ENCODE data around the gene LRRC32.

LRRC32 gene

DNA sequence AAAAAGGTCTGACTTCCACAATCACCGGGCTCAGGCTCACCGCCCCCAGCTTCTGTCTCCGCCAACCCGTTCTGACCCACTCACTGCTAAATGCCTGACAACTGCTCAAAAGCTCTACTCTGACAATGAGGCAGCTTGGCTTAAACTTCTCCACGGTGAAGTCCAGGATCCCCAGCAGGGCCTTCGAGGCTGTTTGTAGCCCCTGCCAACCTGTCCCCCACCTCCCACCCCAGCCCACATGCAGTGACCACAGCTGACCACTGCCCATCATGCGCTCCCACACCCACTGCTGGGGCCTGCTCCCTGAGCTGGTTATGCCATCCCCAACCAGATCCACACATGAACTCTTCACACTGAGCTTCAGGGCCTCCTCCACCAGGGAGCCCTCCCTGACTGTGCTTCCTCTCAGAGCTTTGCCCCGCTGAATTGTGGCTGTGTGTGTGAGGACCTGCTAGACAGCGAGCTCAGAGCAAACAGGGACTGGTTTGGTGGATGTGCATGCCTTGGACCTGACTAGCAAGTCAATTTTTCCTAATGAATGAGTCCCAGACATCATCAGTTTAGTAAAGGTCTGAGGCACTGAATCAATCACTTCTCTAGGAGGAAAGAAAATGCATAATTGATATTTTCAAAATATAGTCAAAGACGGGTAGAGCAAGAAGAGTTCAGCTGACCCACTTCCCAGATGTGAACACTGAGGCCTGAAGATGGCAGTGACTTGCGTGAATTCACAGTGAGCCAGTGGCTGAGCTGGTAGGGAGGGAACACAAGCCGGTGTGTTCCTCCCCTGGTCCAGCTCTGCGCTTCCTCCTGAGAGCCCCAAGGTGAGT is 7.7 kb downstream of the LRRC32 start:
- no peak for DNase-seq

DNA sequence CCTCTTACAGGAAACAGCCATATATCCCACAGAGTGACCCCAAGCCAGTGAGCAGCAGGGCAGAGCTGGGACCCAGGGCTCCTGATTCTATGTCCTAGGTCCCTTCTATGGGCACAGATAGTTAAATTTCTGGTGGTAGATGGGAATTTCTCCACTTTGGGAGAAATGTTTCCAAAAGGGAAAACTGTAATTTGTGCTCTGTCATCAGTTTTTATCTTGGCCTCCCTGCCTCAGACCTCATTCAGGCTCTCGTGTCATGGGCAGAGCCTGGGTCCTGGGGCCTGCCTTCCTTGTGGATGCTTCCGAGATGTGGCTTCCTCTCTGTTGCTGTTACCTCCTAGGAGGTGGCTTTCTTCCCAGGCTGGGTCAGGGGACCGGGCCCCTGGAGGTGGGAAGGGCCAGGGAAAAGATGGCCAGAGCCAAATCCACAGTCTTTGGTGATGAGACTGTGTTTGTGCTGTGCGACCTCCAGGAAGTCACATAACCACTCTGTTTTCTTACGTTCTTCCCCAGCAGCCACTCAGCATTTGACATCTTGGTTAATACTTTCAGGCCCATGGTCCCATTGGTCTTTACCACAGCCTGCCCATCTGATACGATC is 8.6 kb downstream of the LRRC32 start:
- no peak for DNase-seq

DNA sequence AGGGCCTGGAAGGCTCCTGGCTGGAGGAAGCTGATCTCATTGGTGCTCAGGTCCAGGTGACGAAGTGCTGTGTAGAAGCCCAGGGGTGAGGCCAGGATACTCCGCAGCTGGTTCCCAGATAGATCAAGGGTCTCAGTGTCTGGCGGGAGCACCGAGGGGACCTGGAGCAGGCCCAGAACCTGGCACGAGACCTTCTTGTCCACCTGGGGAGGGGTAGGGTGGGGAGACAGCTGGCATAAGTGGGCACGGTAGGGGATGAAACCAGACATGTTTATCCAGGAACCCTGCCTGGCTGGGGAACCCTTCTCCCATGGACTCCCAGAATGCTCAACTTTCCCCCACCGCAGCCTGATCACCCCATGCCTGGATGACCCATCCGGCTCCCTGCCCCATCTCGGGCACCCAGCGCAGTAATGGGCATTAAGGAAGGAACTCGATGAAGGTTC is 9.2 kb downstream of the LRRC32 start:
- DNase-seq: no peak

DNA sequence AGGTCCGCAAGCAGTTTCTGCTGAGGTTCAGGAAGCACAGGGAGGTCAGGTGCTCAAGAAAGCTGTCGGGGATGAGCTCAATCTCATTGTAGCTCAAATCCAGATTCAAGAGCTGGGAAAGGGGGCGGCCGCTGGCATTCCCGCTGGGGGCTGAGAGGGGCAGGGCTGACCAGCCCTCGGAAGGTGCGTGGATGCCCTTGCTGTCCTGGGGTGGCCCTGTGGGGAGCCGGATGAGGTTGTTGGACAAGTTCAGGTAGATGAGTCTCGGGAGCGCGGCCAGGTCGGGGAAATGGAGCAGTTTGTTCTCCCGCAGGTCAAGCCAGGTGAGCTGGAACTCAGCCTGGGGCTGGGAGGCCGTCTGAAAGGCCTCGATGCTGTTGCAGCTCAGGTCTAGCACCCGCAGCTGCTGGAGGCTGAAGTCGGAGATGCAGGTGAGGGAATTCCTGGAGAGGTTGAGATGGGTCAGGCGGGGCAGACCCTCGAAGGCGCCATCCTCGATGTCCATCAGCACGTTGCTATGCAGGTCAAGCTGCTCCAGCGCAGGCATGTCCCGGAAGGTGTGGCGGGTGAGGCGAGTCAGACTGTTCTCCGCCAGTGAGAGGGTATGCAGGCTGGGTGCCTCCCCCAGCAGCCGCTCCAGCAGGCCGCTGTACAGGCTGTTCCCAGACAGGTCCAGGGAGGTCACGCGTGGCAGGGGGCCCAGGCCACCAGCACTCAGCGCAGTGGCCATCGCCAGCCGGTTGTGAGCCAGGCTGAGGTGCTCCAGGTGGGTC is 9.8 kb downstream of the LRRC32 start:
- DNase-seq: no peak

DNA sequence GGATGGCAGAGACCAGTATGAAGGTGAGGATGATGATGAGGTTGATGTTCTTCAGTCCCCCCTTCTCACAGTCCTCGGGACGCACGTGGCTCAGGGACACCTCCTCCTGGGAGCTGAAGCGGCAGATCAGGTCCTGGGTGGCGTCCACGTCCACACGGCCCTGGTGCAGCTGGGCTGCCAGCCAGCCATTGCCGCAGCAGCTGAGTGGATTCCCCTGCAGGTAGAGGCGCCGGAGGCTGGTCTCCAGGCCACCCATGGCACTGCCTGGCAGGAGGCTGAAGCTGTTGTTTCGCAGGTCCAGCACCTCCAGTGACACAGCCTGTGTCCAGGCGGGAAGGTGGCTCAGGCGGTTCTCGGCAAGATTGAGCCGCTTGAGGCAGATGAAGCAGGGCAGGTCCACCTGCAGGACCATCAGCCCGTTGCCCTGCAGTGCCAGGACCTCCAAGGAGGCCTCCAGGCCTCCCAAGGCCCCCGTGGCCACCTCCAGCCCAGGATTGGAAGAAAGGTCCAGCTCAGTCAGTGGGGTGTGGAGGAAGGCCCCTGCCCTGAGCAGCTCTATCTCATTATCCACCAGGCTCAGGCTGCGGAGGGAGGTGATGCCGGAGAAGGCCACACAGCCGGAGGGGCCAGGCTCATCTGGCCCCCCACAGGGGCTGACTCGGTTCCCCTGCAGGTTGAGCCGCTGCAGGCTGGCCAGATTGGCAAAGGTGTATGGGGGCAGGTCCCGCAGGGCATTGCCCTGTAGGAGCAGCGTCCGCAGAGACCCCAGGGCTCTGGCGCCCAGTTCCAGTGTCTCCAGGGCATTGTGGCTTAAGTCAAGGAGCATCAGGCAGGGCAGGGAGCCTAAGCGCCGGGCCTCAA is 10.6 kb downstream of the LRRC32 start:
- DNase-seq: no peak

DNA sequence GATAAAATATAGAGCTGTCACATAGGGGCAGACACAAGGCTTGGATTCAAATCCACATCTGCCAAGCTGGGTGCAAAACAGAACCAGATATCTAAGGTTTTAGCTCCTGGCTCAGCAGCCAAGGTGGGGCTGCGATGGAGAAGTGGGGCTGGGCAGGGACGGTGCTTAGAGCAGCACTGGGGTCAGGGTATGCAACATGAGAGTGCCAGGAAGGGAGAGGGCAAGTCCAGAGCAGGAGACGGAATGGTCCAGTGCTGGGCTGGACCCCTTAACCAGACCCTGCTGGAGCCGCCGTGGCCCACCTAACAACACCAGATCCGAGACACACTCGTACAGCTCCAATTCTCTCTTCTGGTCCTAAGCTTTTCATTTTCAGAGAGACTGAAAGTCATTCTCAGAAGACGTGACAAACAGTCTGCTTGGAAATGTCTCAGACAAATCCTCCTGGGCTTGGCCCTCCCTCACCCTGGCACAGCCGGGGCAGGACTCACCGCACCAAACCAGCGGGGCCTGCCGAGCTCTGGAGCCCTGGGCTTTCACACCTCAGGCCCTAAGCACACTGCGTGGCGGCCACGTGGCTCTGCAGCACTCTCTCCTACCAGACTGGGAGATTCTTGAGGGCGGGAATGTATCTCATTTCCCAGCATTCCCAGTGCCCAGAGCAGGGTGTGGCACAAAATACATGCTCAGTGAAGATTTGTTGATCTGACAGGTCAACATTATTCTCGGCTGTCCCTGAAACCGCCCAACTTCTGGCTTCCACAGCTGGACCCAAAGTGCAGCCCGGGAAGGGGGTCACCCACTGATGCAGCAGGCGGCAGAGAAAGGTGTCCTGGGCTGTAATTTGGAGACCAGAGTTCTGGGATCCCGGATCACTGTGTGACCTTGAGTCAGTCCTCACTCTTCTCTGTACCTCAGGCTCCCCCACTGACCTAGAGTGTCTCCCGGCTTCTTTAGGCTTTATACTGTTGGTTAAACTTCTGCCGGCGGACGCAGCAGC is 11.6 kb downstream of the LRRC32 start:
- DNase-seq: no peak

DNA sequence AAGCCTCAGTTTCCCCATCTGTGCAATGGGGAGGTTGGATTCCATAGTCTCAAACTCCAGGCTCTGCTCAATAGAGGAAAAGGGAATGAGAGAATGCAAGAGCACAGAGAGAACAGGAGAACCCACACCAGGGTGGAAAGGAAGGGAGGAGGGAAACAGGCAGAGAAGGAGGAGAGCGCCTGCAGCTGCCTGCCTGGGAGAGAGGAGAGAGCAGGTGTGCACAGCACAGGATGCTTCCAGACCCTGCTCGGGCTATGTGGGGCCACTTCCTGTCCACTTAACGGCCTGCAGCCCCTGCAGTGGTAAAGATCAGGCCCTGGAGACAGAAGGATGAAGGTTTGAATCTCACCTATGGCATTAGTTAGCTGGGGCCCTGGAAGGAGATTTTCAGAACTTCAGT is 12.3 kb downstream of the LRRC32 start:
- DNase-seq: no peak

DNA sequence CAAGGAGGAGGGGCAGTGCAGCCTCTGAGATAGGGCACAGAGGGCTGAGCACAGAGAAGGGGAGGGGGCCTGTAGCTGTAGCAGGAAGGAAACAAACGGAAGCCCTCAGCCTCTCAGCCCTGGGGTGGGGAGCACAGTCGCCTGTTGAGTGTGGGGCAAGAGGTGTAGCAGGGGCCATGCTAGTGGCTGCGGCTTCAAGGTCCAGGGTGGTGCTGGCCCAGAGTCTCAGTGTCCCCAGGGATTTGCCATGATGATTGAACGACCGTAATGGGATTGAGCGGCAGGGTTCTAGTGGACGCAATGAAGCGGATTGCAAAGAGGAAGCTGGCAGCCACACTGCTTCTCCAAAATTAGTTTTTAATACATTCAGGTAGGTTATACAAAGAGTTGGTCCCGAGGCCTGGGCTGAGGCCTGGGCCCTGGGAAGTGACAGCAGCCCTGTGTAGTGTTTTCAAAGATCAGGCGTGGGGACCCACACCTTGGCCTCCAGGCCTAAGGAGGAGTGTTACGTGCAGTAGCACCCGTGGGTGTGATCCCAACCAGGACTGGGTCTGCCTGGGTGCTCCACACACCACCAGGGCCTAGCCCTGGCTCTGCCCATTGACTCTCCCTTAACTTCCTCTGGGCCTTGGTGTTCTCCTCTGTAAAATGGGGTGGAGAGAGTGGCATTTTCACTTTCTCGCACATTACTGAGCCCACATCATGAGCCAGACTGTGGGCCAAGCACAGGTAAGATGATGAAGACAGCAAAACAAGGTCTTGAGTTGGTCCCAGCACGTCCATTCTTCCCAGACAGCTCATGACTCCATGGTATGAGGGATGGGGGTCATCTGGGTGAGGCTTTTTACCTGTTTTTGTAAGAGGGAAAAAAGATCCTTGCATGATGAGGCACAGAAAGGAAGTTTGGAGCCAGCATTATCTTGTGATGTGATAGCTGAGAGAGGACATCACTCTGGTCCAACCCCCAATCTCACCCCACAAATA is 13.1 kb downstream of the LRRC32 start:
- DNase-seq: no peak

DNA sequence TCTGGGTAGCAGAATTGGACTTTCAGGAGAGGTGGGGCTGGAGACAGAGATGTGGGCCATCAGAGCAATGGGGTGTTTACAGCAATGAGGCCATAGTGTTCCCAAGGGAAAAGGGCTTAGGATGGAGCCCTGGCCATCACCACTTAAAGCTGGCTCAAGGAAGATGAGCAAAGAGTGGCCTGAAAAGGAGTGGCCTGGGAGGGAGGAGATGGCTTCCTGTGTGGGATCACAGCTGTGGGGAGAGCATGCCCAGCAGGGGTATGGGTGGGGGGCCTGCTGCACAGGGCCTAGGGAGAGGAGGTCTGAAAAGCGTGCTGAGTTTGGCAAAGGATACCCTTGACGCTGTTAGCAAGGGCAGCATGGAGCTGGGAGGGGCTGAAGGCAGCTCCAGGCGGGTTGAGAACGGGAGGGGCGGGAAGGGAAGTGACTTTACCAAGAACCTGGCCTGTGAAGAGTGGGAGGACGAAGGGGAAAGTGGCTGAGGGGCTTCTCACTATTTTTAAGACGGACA is 13.9 kb downstream of the LRRC32 start:
- no peak for DNase-seq

DNA sequence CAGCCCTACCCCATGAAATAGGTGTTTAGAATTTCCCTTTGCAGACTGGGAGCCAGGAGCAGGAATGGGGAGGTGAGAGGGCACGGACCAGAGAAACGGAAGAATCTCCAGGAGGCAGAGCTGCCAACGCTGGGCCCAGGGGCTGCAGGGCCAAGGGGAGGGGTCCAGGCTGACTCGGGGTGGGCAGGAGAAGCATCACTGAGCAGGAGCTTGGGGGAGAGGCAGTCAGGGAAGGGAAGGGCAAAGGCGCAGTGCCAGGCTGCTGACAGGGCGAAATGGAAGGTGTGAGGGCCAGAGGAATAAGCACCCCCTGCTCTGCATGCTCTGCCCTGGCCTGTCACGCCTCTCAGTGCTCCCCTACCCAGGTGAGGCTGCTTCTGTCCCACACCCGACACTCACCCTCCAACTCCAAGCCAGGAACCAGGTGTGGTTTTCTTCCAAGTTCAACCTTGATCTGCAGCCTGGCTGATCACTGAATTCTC is 14.5 kb downstream of the LRRC32 start:
- no peak for DNase-seq

DNA sequence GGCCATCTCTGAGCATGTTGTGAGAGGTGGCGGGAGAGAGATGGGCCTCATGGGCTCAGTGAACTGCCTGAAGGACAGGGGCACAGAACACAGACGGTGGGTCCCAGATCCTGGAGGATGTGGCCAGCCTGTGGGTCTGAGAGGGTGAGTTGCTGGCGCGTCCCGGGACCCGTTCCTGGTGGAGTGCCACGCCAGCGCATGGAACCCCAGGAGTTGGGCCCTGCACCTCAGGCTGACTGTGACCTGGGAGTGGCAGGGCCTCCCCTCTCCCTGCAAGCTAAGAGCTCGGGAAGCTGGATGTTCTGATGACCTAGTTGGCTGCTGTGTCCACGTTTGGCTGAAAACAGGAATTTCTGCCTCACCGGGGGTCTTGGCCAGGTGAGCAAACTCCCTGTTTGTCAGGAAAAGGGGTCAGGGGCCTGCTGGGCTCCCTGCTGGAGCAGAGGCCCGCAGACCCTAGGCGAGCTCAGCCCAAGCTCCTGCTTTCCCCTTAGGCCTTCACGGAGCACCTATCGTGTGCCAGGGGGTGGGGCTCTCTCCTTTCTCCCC is 15.0 kb downstream of the LRRC32 start:
- no peak for DNase-seq

DNA sequence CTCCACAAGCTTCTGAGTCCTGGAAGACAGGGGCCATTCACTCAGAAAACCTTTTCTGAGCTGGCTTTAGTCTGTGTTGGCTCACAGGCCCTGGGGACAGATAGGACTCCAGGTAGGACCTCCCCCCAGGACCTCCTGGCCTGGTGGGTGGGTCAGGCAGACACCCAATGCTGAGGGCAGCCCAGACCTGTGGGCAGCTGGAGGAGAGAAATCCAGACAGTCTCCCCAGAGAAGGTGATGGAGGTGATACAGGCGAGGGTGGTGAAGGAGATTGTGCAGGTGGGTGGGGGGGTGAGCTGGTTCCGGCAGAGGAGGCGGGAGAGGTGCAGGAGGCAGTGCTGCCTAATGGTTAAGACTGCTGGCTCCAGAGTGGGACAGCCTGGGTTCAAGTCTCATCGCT is 15.6 kb downstream of the LRRC32 start:
- no peak for DNase-seq

DNA sequence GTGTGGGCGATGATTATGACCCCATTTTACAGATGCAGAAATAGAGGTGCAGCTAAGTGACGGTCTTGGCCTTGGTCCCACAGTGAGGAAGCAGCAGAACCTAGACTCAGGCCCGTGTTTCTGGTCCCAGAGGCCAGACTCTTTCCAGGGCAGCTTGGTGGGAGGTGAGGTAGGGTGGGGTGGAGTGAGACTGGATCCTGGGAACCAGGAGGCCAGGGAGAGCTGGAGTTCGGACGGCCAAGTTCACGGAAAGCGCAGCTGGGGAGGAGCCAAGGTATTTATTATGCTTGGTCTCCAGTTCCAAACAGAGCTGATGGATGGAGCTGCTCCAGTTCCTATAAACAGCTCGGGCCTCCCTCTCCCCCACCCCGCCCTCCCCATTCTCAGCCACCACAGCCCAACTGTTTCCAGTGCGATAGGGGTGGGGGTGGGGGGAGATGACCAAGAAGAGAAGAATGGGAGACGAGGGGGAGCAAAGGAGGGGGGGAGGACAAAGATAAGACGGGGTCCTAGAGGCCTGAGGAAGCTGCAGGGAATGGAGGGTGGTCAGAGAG is 16.2 kb downstream of the LRRC32 start:
- DNase-seq: no peak

DNA sequence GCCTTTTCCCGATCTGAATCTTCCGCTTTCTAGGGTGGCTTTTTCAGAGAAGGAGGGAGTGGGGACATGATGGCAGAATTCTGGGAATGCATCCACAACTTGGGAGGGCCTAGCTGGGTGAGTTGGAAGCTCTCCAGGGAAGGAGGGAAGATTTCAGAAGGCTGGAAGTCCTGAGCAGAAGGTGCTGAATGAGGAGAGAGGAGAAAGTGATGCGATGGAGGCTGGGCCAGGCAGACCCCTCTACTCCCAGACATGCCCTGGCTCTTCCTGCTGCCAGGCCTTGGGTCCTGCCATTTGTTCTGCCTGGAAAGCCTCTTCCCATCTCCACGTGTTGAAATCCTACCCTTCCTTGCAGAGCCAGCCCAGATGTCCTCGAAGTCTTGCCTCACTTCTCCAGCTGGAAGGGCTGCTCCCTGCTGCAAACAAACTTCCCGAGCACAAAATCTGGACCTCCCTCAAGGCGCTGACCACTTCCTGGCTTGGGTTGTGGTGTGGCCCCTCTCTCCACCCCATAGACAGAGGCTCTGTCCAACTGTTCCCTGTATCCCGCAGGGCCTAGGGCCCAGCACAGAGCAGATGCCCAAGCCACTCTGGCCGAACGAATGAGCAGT is 16.8 kb downstream of the LRRC32 start:
- DNase-seq: no peak

DNA sequence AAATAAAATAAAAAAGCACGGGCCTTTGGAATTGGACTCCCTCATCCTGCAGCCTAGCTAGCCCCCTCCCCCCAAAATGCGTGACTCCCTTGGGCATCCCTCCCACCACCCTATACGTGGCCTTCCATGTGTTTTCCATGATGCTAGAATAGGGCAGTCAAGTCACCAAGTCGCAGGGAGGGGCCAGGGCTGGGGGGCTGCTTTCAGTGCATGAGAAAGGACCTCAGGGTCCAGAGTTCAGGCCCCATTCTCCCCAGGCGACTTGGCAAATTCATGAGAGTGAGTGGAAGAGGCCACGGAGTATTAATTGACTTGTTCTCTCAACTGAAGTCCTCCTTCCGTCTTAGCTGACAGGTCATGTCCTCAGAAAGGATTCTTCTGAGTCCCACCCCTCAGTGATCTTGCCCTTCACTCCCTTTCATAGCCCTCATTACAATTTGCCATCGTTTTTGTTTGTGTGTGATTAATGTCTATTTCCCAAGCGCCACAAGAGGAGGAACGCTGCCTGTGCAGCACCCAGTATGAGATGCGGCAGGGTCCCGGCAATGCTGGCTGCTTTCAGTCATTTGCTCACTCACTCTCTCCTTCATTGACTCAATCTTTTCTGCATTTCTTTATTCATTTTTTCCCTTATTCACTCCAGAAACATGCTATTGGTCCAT is 17.4 kb downstream of the LRRC32 start:
- no peak for DNase-seq

DNA sequence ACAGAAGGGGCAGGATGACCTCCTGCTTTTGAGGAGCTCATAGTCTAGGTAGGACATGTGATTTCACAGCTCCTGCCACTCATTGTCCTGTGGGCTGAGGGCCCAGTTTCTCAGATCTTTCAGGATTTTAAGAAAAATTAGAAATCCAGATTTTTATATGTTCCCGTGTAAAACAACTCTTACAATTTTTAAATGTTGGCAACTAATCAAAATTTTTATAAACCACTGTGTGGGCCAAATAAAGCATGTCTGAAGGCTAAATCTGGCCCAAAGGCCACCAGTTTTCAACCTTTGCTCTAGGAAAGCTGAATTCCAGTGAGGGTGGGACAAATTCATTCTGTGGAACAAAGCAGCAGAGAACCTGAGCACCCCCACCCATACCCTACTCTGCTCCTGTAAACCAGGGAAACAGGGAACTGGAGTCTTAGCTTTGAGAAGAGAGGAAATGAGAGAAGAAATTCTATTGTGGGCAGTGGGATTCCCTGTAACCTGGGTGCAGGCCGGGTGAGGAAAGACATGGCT is 20.6 kb downstream of the LRRC32 start:
- no peak for DNase-seq

DNA sequence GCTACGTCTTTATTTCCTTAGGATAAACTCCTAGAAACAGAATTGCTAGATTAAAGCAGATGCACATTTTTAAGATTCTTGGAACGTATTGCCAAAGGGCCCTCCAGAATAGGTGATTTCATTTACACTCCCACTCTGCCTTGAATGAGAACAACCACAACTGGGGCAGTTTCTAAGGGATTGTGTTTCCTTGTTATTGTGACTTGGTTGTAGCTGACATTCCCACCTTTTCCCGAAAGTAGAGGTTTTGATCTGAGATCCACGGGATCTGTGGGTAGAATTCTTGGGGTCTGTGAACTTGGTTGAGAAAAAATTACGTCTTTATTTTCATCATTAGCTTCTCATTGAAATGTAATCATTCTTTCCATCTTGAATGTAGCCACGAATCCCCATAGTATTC is 21.5 kb downstream of the LRRC32 start:
- DNase-seq: no peak

DNA sequence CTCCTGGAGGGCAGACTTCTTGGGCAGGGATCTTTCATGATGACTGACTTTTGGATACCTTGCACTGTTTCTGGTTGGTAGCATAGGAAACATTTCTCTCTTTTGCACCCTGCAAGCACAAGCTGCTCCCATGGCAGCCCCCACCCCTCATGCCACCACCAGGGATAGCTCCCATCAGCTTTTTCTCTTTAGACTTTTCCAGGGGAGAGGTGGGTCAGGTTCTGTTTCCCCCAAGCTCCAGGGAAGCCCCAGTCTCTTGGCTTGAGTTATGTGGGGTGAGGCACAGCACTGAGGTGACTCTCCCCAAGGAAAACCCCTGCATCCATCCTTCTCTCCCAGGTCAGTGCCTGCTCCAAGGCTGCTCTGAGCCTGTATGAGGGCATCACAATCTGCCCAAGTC is 22.5 kb downstream of the LRRC32 start:
- no peak for DNase-seq
